ENCODE data around the gene EPB41. TPM values are rescaled to one million over a fixed set of nuclear protein-coding genes. Genes with fewer than 3 reads are reported as not detected.

Gene EPB41
- total and polyA plus RNA-seq, 9 of the 15 experiments (the other 6 are each of a cell fraction or from before 2014, with no cell fraction given) = 3.7 to 213 (median 141) TPM

GRCh38 chr1:29032841-29033240, 118.5 kb downstream of the EPB41 start (continued):
- peak; percentile 91; the same call in 1 of the 2 replicates for TF ChIP-seq ARID3A (IDR thresholded peaks at IDR 0.05; ENCODE audit: borderline replicate concordance, low read depth, low read length)
- no peak for TF ChIP-seq ZBTB34 (CRISPR knock-in tag; IDR thresholded peaks at IDR 0.05)
- no peak for TF ChIP-seq MYBL2 (IDR thresholded peaks at IDR 0.05; ENCODE audit: low read depth)
- no peak for TF ChIP-seq MYBL2 (CRISPR knock-in tag; IDR thresholded peaks at IDR 0.05; ENCODE audit: borderline replicate concordance)
- TF ChIP-seq TARDBP (IDR thresholded peaks at IDR 0.05) = peak; percentile 45; the same call in 1 of the 2 replicates
- TF ChIP-seq ZNF766 (CRISPR knock-in tag; conservative IDR thresholded peaks at IDR 0.05) = peak; percentile 79
- peak; percentile 90 for TF ChIP-seq SMARCC2 (IDR thresholded peaks at IDR 0.05; ENCODE audit: low read depth)
- TF ChIP-seq DPF2 (IDR thresholded peaks at IDR 0.05) = peak; percentile 96
- peak; percentile 96 for TF ChIP-seq SMARCE1 (IDR thresholded peaks at IDR 0.05)
- TF ChIP-seq PML (IDR thresholded peaks at IDR 0.05; ENCODE audit: low read length) = peak; percentile 94
